ENCODE data around the gene POLR1D.

GRCh38 chr13:27637289-27637626 is 15.6 kb downstream of the POLR1D start:
- TF ChIP-seq CTCF (IDR thresholded peaks at IDR 0.05 in 4 of 5, conservative IDR thresholded peaks at IDR 0.05 in 1 of 5), result no peak
- TF ChIP-seq POLR2A (IDR thresholded peaks at IDR 0.05), result no peak
